Measurements from ENCODE around the gene SPATS2. TPM values are rescaled to one million over a fixed set of nuclear protein-coding genes. Genes with fewer than 3 reads are reported as not detected.

The SPATS2 gene
- polyA plus RNA-seq, 1 of the 3 experiments (the other 2 are of a cell fraction) = 72.9 TPM

DNA sequence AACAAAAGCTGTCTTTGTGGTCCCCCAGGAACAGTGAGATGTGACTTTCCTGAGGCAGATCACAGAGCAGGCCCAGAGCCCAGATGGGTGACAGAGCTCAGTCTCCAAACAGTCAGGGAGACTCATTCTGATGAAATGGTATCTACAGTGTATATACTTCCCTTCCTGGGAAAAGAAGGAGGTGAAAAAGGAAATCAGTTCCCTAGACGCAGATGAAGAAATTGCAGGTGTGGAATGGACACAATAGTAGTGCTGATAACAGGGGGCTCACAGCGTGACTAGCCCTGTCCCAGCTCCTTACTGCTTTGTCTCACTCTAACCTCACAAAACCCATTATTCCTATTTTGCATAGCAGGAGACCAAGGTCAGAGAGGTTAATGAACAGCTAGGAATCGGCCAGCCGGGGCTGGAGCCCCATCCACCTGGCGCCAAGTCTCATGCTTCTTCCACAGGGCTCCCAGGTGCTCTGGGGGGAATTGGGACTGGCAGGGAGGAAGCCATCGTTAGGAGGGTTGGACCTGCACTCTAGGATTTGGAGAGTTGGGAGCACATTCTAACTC lies 183.5 kb downstream of the SPATS2 start:
- Histone ChIP-seq H3K4me1 (ENCODE audit: control insufficient read depth in 1 of 2, insufficient read depth in 2 of 2, low read depth in 1 of 2, low read length in 1 of 2) (no peaks in the 10 kb centered on the region; a peak in 1 of 4 replicates), H3K9me2 (no peaks in the 10 kb centered on the region), H3K27me3 (ENCODE audit: insufficient read depth) (no peaks in the 10 kb centered on the region), H3K27ac (ENCODE audit: low read depth in 2 of 2, low read length in 1 of 2) (no peak overlapping the region), H2AFZ (ENCODE audit: low read depth) (no peak overlapping the region), H4K20me1 (ENCODE audit: insufficient read depth) (no peaks in the 10 kb centered on the region), H3K4me3 (ENCODE audit: low read depth in 2 of 2, low read length in 1 of 2) (no peak overlapping the region), H3K9me3 (no peaks in the 10 kb centered on the region), H3K4me2 (no peak overlapping the region), H3K36me3 (replicated peaks in 1 of 2; ENCODE audit: control insufficient read depth in 1 of 2, insufficient read depth in 2 of 2, low read length in 1 of 2) (no peaks in the 10 kb centered on the region), H3F3A (replicated peaks; ENCODE audit: insufficient read depth) (peaks cover 5% of the 10 kb centered on the region), H3K9ac (no peak overlapping the region), H3K79me2 (ENCODE audit: insufficient read depth) (no peaks in the 10 kb centered on the region)
- DNase-seq = peak; percentile 16
- ChIA-PET POLR2A (no interaction called here), CTCF (interaction anchor here (1.0 to 9.9 kb wide), 4 partner anchors 30 to 208 kb away, joined by 3 to 76 read pairs (median 4); no protein-coding TSS in a partner anchor)
- TF ChIP-seq EP300 (IDR thresholded peaks at IDR 0.05; ENCODE audit: borderline replicate concordance in 1 of 2, low read depth in 1 of 2, low read length in 1 of 2) = no peak
- no peak for TF ChIP-seq GABPA (IDR thresholded peaks at IDR 0.05; ENCODE audit: low read depth)
- TF ChIP-seq GATA2 (CRISPR knock-in tag; IDR thresholded peaks at IDR 0.05) = no peak
- no peak for TF ChIP-seq NRF1 (IDR thresholded peaks at IDR 0.05; ENCODE audit: low read depth, low read length)
- TF ChIP-seq IRF3 (IDR thresholded peaks at IDR 0.05; ENCODE audit: low read depth, low read length) = no peak
- TF ChIP-seq, protein P1, sequence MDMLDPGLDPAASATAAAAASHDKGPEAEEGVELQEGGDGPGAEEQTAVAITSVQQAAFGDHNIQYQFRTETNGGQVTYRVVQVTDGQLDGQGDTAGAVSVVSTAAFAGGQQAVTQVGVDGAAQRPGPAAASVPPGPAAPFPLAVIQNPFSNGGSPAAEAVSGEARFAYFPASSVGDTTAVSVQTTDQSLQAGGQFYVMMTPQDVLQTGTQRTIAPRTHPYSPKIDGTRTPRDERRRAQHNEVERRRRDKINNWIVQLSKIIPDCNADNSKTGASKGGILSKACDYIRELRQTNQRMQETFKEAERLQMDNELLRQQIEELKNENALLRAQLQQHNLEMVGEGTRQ (IDR thresholded peaks at IDR 0.05; ENCODE audit: borderline replicate concordance, low read depth, low read length) = no peak
- no peak for TF ChIP-seq EZH2phosphoT487 (IDR thresholded peaks at IDR 0.05; ENCODE audit: borderline replicate concordance, low read depth)
- TF ChIP-seq RCOR1 (IDR thresholded peaks at IDR 0.05; ENCODE audit: low read length) = no peak
- no peak for TF ChIP-seq RAD21 (IDR thresholded peaks at IDR 0.05; ENCODE audit: low read length)
- TF ChIP-seq TAF1 (IDR thresholded peaks at IDR 0.05; ENCODE audit: borderline replicate concordance, low read depth, low read length) = no peak
- TF ChIP-seq TCF12 (IDR thresholded peaks at IDR 0.05) = no peak
- no peak for TF ChIP-seq NFIC (IDR thresholded peaks at IDR 0.05; ENCODE audit: borderline replicate concordance)
- no peak for TF ChIP-seq FOXJ3 (CRISPR knock-in tag; IDR thresholded peaks at IDR 0.05)
- TF ChIP-seq, protein P2, sequence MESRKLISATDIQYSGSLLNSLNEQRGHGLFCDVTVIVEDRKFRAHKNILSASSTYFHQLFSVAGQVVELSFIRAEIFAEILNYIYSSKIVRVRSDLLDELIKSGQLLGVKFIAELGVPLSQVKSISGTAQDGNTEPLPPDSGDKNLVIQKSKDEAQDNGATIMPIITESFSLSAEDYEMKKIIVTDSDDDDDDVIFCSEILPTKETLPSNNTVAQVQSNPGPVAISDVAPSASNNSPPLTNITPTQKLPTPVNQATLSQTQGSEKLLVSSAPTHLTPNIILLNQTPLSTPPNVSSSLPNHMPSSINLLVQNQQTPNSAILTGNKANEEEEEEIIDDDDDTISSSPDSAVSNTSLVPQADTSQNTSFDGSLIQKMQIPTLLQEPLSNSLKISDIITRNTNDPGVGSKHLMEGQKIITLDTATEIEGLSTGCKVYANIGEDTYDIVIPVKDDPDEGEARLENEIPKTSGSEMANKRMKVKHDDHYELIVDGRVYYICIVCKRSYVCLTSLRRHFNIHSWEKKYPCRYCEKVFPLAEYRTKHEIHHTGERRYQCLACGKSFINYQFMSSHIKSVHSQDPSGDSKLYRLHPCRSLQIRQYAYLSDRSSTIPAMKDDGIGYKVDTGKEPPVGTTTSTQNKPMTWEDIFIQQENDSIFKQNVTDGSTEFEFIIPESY (IDR thresholded peaks at IDR 0.05; ENCODE audit: borderline replicate concordance, low read depth) = no peak
- TF ChIP-seq FOSL2 (IDR thresholded peaks at IDR 0.05; ENCODE audit: borderline replicate concordance, low read depth) = no peak
- TF ChIP-seq SMC3 (IDR thresholded peaks at IDR 0.05; ENCODE audit: low read depth, low read length) = no peak
- no peak for TF ChIP-seq YY1 (IDR thresholded peaks at IDR 0.05; ENCODE audit: low read depth)
- 82% methylated on average over 6 of the region's 6 CpGs for WGBS (ENCODE audit: low lambda C conversion rate)
